PC-3 (cell line): ENCODE results near the gene ARHGEF4. TPM values are rescaled to one million over a fixed set of nuclear protein-coding genes. Genes with fewer than 3 reads are reported as not detected.

Experiments
- ATAC-seq: fragments of 200-7000 bp; cut with Tn5 transposase; 2 replicates; pipeline ENCODE4 v1.9.1; 2020; ENCODE audit warnings: mild to moderate bottlenecking, moderate library complexity
- BruUV-seq: library from RNA; stranded (reverse); fragments of 400-500 nt; replicated peaks from 2 replicates; lab custom pipeline; 2021; lab: Mats Ljungman, UMichigan
- CTCF ChIA-PET: fragments of 300-600 bp; sonication (Branson Sonifier 250); formaldehyde crosslinking; loops from one replicate; lab custom pipeline; 2022; ENCODE audit warnings: antibody characterized with exemption; lab: Charles Lee
- POLR2A ChIA-PET: fragments of 300-600 bp; sonication (Branson Sonifier 250); formaldehyde crosslinking; loops from one replicate; lab custom pipeline; 2022; ENCODE audit warnings: antibody characterized with exemption; ENCODE audit not compliant: unreplicated experiment; lab: Charles Lee
- DNase-seq: peaks from one replicate; pipeline ENCODE4 v3.0.0-alpha.2; 2015
- H2AFZ ChIP-seq: fragments of 300-600 bp; sonication (generic); 2 replicates; pipeline ENCODE4 v1.6.0; 2016; ENCODE audit warnings: antibody characterized with exemption, low read length
- H3F3A ChIP-seq: fragments of 300-600 bp; sonication (generic); one replicate; pipeline ENCODE4 v1.6.0; 2017; ENCODE audit warnings: antibody characterized with exemption, low read length, control low read depth, mild to moderate bottlenecking; ENCODE audit not compliant: unreplicated experiment
- H3K27ac ChIP-seq: fragments of 300-600 bp; sonication (generic); 2 replicates; pipeline ENCODE4 v1.5.1; 2016; ENCODE audit warnings: mild to moderate bottlenecking, low read length
- H3K27me3 ChIP-seq: fragments of 300-600 bp; sonication (generic); 2 replicates; pipeline ENCODE4 v1.6.1; 2016; ENCODE audit warnings: low read length, mixed read lengths
- H3K36me3 ChIP-seq: fragments of 300-600 bp; sonication (generic); 2 replicates; pipeline ENCODE4 v1.6.1; 2016; ENCODE audit warnings: low read depth, mixed run types, low read length, mixed read lengths
- H3K4me1 ChIP-seq: fragments of 300-600 bp; sonication (generic); 2 replicates; pipeline ENCODE4 v1.5.1; 2016; ENCODE audit warnings: low read length; ENCODE audit not compliant: insufficient read depth
- H3K4me2 ChIP-seq: fragments of 300-600 bp; sonication (generic); 2 replicates; pipeline ENCODE4 v1.6.0; 2016; ENCODE audit warnings: low read length
- H3K4me3 ChIP-seq: fragments of 300-600 bp; sonication (generic); 2 replicates; pipeline ENCODE4 v1.5.1; 2016; ENCODE audit warnings: mild to moderate bottlenecking, low read length, mixed read lengths
- H3K79me2 ChIP-seq: fragments of 300-600 bp; sonication (generic); 2 replicates; pipeline ENCODE4 v1.6.1; 2017; ENCODE audit warnings: low read length, mixed read lengths
- H3K9ac ChIP-seq: fragments of 300-600 bp; sonication (generic); 2 replicates; pipeline ENCODE4 v1.6.0; 2016; ENCODE audit warnings: mild to moderate bottlenecking, low read length
- H3K9me2 ChIP-seq: fragments of 300-600 bp; sonication (generic); replicated peaks from 2 replicates; pipeline ENCODE4 v1.6.1; 2016; ENCODE audit warnings: mixed run types, low read length, mixed read lengths
- H3K9me3 ChIP-seq: fragments of 300-600 bp; sonication (generic); 2 replicates; pipeline ENCODE4 v1.6.1; 2016; ENCODE audit warnings: low read length, mixed read lengths
- H4K20me1 ChIP-seq: fragments of 300-600 bp; sonication (generic); 2 replicates; pipeline ENCODE4 v1.6.1; 2016; ENCODE audit warnings: low read length, mixed read lengths
- EZH2 ChIP-seq: fragments of 300-600 bp; sonication (generic); IDR thresholded peaks from one replicate; pipeline ENCODE4 v1.6.1; 2017; ENCODE audit warnings: antibody characterized with exemption, mild to moderate bottlenecking, low read length; ENCODE audit not compliant: unreplicated experiment
- EZH2phosphoT487 ChIP-seq: fragments of 300-600 bp; sonication (generic); IDR thresholded peaks from 2 replicates; pipeline ENCODE4 v1.6.1; 2018; ENCODE audit warnings: mild to moderate bottlenecking, antibody characterized with exemption, low read length, borderline replicate concordance
- intact Hi-C: fragments of 100-400 bp; cut with micrococcal nuclease; formaldehyde crosslinking; loops from 2 replicates; pipeline ENCODE4 v1.9.0; 2023
- total RNA-seq: library from RNA; depleted of rRNA; stranded (reverse); fragments of >200 nt; gene quantifications from 2 replicates; pipeline ENCODE4 v1.2.3, GENCODE V29; 2014
- TF ChIP-seq, protein P1 (sequence below): fragments of 300-600 bp; sonication (generic); conservative IDR thresholded peaks from 2 replicates; pipeline ENCODE4 v1.5.1; 2017; ENCODE audit warnings: antibody characterized with exemption, low read depth, mild to moderate bottlenecking, low read length

Gene ARHGEF4
- total RNA-seq, 1 experiment from 2014 or later = 21.5 TPM

DNA sequence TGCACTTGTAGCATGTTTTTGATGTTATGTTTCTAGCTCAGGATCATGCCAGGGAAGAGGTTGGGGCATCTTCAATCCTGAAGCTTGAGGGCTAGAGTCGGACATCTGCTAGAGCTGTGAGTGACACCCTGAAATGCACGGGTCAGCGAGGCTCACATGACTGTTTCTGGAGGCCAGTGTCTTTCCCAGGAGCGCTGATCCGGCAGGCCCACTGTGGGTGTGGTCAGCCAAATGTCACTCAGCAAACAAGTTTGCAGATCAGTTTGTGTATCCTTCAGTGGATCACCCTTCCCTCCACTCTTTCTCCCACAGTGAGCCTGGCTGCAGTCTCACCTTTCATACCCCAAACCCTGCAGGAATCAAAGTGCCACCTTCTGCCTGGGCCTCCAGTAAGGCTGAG lies 23.0 kb upstream of the ARHGEF4 start:
- intact Hi-C loops = no loop called here
- TF ChIP-seq, protein P1, sequence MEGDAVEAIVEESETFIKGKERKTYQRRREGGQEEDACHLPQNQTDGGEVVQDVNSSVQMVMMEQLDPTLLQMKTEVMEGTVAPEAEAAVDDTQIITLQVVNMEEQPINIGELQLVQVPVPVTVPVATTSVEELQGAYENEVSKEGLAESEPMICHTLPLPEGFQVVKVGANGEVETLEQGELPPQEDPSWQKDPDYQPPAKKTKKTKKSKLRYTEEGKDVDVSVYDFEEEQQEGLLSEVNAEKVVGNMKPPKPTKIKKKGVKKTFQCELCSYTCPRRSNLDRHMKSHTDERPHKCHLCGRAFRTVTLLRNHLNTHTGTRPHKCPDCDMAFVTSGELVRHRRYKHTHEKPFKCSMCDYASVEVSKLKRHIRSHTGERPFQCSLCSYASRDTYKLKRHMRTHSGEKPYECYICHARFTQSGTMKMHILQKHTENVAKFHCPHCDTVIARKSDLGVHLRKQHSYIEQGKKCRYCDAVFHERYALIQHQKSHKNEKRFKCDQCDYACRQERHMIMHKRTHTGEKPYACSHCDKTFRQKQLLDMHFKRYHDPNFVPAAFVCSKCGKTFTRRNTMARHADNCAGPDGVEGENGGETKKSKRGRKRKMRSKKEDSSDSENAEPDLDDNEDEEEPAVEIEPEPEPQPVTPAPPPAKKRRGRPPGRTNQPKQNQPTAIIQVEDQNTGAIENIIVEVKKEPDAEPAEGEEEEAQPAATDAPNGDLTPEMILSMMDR = no peak
- TF ChIP-seq EZH2 = no peak
- TF ChIP-seq EZH2phosphoT487 = no peak
- Histone ChIP-seq H2AFZ (peak overlapping the region; percentile 41; the same call in 1 of the 2 replicates), H3K36me3 (no peaks in the 10 kb centered on the region), H3K27ac (peak overlapping the region; percentile 41; the same call in 1 of the 2 replicates), H3K4me1 (peaks cover 11% of the 10 kb centered on the region), H3K9me3 (no peaks in the 10 kb centered on the region), H3F3A (no peaks in the 10 kb centered on the region), H3K4me3 (no peak overlapping the region), H3K9me2 (no peaks in the 10 kb centered on the region), H3K4me2 (no peak overlapping the region), H3K27me3 (no peaks in the 10 kb centered on the region), H4K20me1 (no peaks in the 10 kb centered on the region), H3K9ac (no peak overlapping the region), H3K79me2 (no peaks in the 10 kb centered on the region)
- BruUV-seq = no TSS peak
- DNase-seq = peak; percentile 48
- peak; percentile 86 for ATAC-seq
- CTCF ChIA-PET = no interaction called here
- POLR2A ChIA-PET = no interaction called here

DNA sequence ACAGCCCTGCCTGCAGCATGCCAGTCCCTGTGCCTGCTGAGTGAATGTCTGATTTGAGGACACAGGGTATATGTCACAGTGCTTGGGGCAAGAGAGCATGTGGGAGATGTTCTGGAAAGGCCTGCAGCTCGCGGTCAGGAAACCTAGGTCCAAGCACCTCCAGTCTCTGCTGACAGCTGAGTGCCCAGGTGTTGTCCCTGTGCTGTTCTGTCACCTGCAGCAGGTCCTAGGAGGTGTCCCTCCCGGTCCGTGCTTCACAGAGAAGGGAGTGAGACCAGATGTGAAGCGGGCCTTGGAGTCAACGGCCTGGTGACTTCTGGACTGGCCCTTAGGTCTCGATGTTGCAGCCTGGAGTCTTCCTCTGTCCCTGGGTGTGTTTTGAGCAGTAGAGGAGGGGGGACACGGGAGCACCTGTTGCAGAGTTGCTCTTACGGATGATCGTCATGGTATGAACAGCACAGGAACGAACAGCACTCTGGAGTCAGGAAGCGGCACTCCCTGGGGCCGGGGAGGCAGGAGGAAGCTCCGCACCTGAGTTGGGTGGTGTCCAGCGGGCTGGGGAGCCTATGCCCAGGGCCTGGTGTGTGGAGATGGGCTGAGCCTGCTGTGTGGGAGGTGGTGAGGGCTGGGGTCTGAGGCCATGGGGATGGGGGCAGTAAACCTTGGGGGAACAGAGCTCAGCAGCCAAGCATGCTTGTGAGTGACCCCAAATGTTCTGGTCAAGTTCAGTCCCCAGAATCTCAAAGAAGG lies 21.6 kb upstream of the ARHGEF4 start:
- no peak overlapping the region for H3K27ac ChIP-seq
- ChIA-PET POLR2A (no interaction called here), CTCF (no interaction called here)
- no peaks in the 10 kb centered on the region for H3K79me2 ChIP-seq
- H2AFZ ChIP-seq = no peak overlapping the region
- intact Hi-C loops = no loop called here
- H3K9me2 ChIP-seq = no peaks in the 10 kb centered on the region
- BruUV-seq = no TSS peak
- no peaks in the 10 kb centered on the region for H3K36me3 ChIP-seq
- no peaks in the 10 kb centered on the region for H3K9me3 ChIP-seq
- no peaks in the 10 kb centered on the region for H4K20me1 ChIP-seq
- H3K4me3 ChIP-seq = no peak overlapping the region
- DNase-seq (no peak), ATAC-seq (no peak)
- H3K9ac ChIP-seq = no peak overlapping the region
- H3F3A ChIP-seq = no peaks in the 10 kb centered on the region
- TF ChIP-seq EZH2 (no peak), EZH2phosphoT487 (no peak)
- TF ChIP-seq, protein P1 = no peak
- H3K27me3 ChIP-seq = no peaks in the 10 kb centered on the region
- H3K4me1 ChIP-seq = peaks cover 5% of the 10 kb centered on the region
- no peak overlapping the region for H3K4me2 ChIP-seq

DNA sequence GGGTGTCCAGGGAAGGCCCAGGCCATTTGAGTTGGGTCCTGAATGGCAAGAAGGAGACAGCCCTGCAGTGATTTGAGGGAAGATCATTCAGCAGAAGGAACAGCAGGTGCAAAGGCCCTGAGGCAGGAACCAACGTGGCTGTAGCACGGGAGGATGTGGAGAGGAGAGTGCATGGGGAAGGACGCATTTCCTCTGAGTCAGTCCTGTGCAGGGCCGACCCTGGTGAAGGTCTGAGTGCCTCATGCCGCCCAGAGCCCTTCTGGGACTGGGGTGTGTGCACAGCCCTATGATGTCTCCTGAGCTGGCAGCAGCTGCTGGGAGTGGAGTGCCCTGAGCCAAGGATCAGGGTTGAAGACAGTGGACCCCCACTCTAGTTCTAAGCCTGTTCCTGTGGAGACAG lies 17.9 kb upstream of the ARHGEF4 start:
- no peak for TF ChIP-seq EZH2phosphoT487
- TF ChIP-seq, protein P1 = no peak
- no peak overlapping the region for H3K4me2 ChIP-seq
- no peaks in the 10 kb centered on the region for H3K9me3 ChIP-seq
- ChIA-PET CTCF (no interaction called here), POLR2A (no interaction called here)
- intact Hi-C loops = no loop called here
- ATAC-seq (peak; percentile 39), DNase-seq (no peak)
- H3K9ac ChIP-seq = no peak overlapping the region
- no peak overlapping the region for H3K27ac ChIP-seq
- BruUV-seq = no TSS peak
- H3K4me3 ChIP-seq = no peak overlapping the region
- H3K27me3 ChIP-seq = no peaks in the 10 kb centered on the region
- no peak overlapping the region for H2AFZ ChIP-seq
- H3K4me1 ChIP-seq = peaks cover 9% of the 10 kb centered on the region
- H4K20me1 ChIP-seq = no peaks in the 10 kb centered on the region
- H3K9me2 ChIP-seq = no peaks in the 10 kb centered on the region
- no peaks in the 10 kb centered on the region for H3F3A ChIP-seq
- H3K79me2 ChIP-seq = no peaks in the 10 kb centered on the region
- no peaks in the 10 kb centered on the region for H3K36me3 ChIP-seq
